Dendritic cell treated with granulocyte-macrophage colony-stimulating factor and Interleukin-4, amounts not matched to agents 40 ng/mL and 50 ng/mL, for 4 days (primary cell): ENCODE results near the gene STARD13.
A peak's percentile ranks its signal among the peaks of the same experiment; 100 is the strongest.

Experiments
- H3K27ac Mint-ChIP-seq: one replicate; pipeline ENCODE4 v1.8.0; 2022; ENCODE audit warnings: mild to moderate bottlenecking, mixed read lengths
- H3K27me3 Mint-ChIP-seq: one replicate; pipeline ENCODE4 v1.8.0; 2022; ENCODE audit warnings: mild to moderate bottlenecking, mixed read lengths
- H3K36me3 Mint-ChIP-seq: one replicate; pipeline ENCODE4 v1.8.0; 2022; ENCODE audit warnings: low read depth, mixed read lengths
- H3K4me1 Mint-ChIP-seq: one replicate; pipeline ENCODE4 v1.8.0; 2022; ENCODE audit warnings: low read depth, mixed read lengths
- H3K4me3 Mint-ChIP-seq: one replicate; pipeline ENCODE4 v1.8.0; 2022; ENCODE audit warnings: mild to moderate bottlenecking, moderate library complexity, mixed read lengths
- H3K9me3 Mint-ChIP-seq: one replicate; pipeline ENCODE4 v1.8.0; 2022; ENCODE audit warnings: mixed read lengths
- intact Hi-C: fragments of 100-400 bp; cut with micrococcal nuclease; formaldehyde crosslinking; loops from one replicate; pipeline ENCODE4 v1.15.0; 2022

STARD13 gene

DNA sequence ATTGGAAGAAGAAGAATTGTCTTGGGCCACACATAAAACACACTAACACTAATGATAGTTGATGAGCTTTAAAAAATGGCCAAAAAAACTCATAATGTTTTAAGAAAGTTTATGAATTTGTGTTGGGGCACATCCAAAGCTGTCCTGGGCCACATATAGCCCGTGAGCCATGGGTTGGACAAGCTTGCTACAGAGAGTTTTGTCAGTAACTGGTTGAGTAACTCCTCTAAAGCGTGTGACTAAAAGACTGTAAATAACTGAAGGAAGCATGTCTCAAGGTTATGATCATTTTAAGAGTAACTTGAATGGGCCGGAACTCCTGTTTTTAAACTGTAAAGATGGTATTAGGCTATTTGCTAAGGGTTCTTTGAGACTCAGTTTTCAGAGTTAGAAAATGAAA, 151.3 kb downstream of the STARD13 start:
- Mint-ChIP-seq H3K27ac (no peak overlapping the region), H3K27me3 (no peaks in the 10 kb centered on the region), H3K36me3 (peaks cover 19% of the 10 kb centered on the region), H3K4me1 (peaks cover 9% of the 10 kb centered on the region), H3K4me3 (no peak overlapping the region), H3K9me3 (peaks cover 10% of the 10 kb centered on the region)
- intact Hi-C loops = no loop called here

DNA sequence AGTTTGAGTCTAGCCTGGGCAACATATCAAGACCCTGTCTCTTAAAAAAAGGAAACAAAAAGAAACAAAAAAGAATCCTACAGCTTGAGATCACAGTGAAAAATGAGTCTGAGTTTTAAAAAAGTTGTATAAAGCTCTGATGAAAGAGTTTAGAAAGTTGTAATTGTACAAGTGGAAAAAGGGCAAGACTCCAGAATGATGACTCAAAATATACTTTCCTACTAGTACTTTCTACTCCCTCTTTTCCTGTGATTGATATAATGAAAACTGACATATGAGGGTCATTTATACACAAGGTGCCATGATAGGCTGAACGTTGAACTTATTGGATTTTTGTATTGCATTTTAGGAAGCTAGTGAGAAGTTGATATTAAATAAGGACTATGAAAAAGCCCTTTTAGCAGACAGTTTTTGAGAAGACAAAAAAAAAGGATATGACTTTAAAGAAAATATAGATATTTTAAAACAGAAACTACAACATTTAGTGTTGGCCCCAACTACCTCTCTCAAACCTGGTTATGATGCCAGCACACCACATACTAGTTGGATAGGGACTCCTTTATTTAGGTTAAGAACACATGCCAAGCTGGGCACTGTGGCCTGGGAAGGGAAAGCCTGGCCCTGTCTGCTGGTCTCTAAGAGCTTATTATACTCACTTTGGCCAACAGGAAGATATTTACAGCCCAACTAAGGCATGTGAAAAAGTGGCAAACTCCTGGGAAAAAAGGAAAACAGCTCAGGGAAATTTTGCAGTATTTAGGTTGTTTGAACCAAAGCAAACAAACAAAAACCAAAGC, 152.7 kb downstream of the STARD13 start:
- Mint-ChIP-seq H3K27me3 (no peaks in the 10 kb centered on the region), H3K9me3 (peaks cover 10% of the 10 kb centered on the region), H3K27ac (no peak overlapping the region), H3K36me3 (peaks cover 21% of the 10 kb centered on the region), H3K4me3 (no peak overlapping the region), H3K4me1 (peaks cover 9% of the 10 kb centered on the region)
- intact Hi-C loops = no loop called here

DNA sequence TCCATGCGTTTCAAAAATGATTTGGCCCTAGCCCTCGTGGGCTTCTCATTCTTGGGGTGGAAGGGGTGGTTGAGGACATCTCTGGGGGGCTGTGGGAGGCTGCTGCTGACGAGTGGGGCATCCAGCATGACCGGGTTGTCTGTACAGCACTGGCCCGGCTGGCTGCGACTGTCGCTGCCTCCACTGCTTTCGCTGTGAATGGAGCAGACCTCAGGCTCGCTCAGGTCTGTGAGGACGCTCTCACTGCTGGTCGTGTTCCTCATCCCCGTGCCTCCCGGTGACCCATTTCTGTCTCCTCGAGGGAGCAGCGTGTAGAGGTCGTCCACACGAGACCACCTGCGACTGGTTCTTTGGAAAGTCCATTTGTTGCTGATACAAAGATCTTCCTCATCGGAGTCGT, 155.7 kb downstream of the STARD13 start:
- no peaks in the 10 kb centered on the region for H3K27me3 Mint-ChIP-seq
- H3K27ac Mint-ChIP-seq = peak overlapping the region; percentile 41
- intact Hi-C loops = no loop called here
- no peak overlapping the region for H3K4me3 Mint-ChIP-seq
- peaks cover 15% of the 10 kb centered on the region for H3K36me3 Mint-ChIP-seq
- H3K4me1 Mint-ChIP-seq = peaks cover 23% of the 10 kb centered on the region
- no peaks in the 10 kb centered on the region for H3K9me3 Mint-ChIP-seq

DNA sequence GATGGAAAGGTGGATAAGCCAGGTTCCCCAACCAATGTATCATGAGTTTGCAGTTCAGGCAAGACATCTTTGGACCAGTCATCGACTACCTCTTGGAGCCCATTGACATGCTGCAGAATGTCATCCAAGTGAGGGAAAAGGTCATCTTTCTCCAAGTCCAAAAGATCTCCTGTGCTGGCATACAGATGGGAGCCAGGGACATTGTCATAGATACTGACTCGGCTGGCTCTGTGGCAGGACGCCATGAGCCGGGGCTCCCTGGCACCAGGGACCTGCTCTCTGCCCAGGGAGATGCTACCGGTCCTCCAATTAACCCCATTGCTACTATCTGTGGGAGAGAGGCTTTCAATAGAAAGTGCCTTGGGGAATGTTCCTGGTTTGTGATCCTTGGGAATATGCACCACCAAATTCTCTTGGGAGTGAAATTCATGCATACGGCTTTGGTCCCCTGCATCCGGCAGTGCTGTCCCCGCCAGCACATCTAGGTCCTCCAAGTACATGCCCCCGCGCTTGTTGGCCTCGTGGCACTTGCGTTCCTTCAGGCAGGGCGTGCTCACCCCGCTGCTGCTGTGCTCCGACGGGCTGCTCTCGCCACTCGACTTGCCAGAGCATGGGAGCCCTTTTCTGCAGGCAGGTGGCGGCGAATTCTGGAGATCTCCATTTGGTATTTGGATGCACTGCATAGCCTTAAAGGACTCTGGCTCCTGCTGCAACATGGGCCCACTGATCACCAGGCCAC, 156.3 kb downstream of the STARD13 start:
- Mint-ChIP-seq H3K27me3 (no peaks in the 10 kb centered on the region), H3K36me3 (peaks cover 15% of the 10 kb centered on the region), H3K27ac (no peak overlapping the region), H3K9me3 (no peaks in the 10 kb centered on the region), H3K4me1 (peaks cover 23% of the 10 kb centered on the region), H3K4me3 (no peak overlapping the region)
- intact Hi-C loops = no loop called here

DNA sequence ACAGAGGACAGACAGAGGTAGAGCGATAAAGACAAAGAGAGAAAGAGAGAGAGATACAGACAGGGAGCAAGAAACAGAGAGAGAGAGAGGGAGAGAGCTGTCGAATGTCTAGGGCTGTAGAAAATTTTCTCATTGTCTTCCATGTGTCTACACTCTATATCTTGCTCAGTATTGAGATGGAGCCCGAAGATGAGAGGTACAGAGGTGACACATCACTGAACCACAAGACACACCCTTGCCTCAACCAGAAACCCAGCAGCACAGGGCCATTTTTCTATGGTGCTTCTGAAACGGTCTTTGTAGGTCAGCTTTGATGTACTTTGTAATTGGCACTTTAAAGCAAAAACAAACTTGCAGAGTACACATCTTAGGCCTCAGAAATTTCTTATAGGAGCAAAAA, 157.4 kb downstream of the STARD13 start:
- H3K27me3 Mint-ChIP-seq = no peaks in the 10 kb centered on the region
- H3K4me1 Mint-ChIP-seq = peaks cover 35% of the 10 kb centered on the region
- peak overlapping the region; percentile 4 for H3K27ac Mint-ChIP-seq
- intact Hi-C loops = no loop called here
- H3K9me3 Mint-ChIP-seq = no peaks in the 10 kb centered on the region
- peaks cover 15% of the 10 kb centered on the region for H3K36me3 Mint-ChIP-seq
- no peak overlapping the region for H3K4me3 Mint-ChIP-seq

DNA sequence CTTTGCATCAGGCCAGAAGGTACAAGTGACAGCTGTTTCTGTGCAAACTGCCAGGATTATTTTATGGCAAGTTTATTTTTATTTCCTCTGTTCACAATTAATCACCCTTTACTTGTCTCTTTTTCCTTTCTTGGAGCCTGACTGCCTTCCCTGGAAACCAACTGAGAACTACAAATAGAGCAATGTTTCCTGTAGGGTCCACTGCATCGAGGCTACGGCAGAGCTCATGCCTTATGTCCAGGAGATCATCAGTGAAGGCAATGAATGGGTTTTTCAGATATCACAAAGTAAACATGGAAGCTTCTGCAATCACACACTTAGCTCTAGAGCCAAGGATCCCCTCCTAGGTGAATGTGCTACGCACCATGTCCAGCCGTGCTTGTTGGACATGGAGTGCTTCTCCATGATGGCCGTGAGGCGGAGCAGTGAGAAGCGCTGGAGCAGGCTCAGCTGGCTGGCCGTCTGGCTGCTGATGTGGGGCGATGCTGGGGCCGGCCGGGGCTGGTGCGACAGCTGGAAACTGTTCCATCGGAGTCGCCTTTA, 158.5 kb downstream of the STARD13 start:
- Mint-ChIP-seq H3K4me3 (no peak overlapping the region), H3K36me3 (peaks cover 15% of the 10 kb centered on the region), H3K9me3 (no peaks in the 10 kb centered on the region), H3K4me1 (peaks cover 43% of the 10 kb centered on the region), H3K27me3 (no peaks in the 10 kb centered on the region), H3K27ac (no peak overlapping the region)
- intact Hi-C loops = no loop called here

DNA sequence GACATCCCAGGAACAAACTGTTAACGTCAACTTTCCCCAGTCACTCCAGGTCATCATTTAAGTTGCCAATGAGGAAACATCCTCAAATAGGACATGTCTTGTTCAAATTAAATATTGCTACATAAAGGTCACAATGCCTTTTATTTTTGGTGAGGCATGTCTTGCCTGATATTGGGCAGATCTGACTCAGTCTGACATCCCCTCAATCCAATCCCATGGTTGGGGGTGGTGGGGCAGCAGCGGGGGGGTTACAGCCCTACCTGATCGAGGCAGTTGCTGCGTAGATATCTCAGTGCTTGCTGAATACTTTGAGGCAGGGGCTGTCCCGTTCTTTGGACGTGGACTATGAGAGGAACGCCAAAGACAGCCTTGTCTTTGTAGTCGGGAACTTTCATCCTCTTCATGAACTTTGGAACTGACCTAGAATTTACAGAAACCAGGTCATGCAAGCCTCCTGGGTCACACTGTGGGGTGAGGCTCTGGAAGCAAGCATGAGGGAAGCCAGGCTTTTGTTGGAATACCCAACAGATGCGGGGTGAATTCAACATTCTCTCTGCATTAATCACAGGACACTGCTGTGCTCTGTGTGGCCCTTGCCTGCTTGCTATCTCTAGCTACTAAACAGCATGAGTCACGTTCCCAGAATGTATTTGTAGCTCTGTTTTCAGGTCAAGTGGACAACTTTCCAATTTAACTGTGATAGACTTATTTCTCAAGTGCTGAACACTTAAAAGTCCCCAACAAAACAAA, 159.6 kb downstream of the STARD13 start:
- Mint-ChIP-seq H3K36me3 (peaks cover 15% of the 10 kb centered on the region), H3K27ac (peak overlapping the region; percentile 66), H3K4me3 (no peak overlapping the region), H3K4me1 (peaks cover 45% of the 10 kb centered on the region), H3K27me3 (no peaks in the 10 kb centered on the region), H3K9me3 (no peaks in the 10 kb centered on the region)
- intact Hi-C loops = no loop called here

DNA sequence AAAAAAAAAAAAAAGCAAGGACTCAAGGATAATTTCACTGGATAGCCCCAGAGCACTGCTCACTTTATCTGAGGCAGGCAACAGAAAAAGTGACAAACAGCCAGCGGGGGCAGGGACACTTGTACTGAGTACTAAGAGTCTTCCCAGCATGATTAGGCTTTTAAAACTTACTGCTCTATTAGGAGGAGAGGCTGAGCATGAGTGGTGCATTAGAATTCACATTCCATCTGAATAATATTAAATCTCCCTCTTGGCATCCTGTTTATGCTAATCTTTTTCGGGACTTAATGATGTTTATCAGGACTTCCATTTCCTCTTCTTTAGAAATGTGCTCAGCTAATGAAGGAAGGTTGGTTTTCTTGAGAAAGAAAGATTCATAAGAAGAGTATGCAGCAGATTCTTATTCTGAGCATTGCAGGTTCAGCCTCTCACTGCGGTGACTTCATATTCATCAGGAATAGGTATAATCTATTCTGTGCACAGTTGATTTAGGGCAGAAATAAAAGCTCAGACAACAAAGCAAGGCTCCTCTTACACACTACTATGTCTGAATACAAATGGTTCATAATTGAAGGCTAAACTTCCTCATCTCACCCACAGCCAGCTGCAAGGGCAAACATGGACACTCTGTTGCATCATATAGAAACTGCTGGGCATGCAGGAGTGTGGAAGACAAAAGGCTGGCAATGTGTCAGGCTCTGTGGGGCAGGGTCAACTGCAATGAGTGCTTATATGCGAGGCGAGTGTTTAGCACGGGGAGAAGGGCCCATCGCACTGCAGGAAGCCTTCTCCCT, 162.3 kb downstream of the STARD13 start:
- H3K36me3 Mint-ChIP-seq = no peaks in the 10 kb centered on the region
- peak overlapping the region; percentile 86 for H3K27ac Mint-ChIP-seq
- H3K4me3 Mint-ChIP-seq = no peak overlapping the region
- peaks cover 58% of the 10 kb centered on the region for H3K4me1 Mint-ChIP-seq
- intact Hi-C loops = loop anchor here (1.0 kb wide), 1 partner anchor 12 kb away; no protein-coding TSS in a partner anchor
- no peaks in the 10 kb centered on the region for H3K9me3 Mint-ChIP-seq
- no peaks in the 10 kb centered on the region for H3K27me3 Mint-ChIP-seq

DNA sequence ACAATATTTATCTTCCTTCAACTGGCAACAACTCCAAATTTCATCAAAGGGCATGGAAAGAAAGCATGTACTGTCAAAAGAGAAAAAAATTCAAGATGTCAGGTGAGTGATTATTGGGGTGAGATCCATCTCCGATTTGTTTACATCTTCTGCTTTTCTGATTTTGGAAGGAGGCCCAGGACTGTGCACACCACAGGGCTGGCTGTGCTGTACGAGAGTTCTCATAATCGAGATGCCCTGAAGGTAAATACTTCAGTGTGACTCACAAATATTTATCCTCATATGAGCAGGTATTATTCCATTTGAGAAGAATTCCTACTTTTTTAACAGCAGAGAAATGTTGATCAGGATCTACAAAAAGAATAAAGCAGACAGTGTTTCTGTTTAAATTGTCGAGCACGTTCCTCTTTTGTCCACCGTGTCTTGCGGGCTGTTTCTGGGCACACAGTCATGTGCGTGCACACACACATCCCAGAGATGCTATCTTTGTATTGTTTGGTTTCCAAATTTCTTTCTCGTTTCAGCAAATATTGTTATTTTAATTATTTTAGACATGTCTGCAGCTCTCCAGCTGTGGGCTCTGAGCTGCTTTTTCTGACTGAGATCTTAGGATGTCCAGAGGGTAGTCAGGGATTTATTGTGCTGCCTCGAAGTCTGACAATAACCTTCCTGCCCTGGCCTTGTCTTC, 165.6 kb downstream of the STARD13 start:
- Mint-ChIP-seq H3K4me3 (no peak overlapping the region), H3K9me3 (no peaks in the 10 kb centered on the region), H3K36me3 (peaks cover 7% of the 10 kb centered on the region), H3K4me1 (peaks cover 62% of the 10 kb centered on the region), H3K27me3 (no peaks in the 10 kb centered on the region), H3K27ac (peak overlapping the region; percentile 43)
- intact Hi-C loops = no loop called here

DNA sequence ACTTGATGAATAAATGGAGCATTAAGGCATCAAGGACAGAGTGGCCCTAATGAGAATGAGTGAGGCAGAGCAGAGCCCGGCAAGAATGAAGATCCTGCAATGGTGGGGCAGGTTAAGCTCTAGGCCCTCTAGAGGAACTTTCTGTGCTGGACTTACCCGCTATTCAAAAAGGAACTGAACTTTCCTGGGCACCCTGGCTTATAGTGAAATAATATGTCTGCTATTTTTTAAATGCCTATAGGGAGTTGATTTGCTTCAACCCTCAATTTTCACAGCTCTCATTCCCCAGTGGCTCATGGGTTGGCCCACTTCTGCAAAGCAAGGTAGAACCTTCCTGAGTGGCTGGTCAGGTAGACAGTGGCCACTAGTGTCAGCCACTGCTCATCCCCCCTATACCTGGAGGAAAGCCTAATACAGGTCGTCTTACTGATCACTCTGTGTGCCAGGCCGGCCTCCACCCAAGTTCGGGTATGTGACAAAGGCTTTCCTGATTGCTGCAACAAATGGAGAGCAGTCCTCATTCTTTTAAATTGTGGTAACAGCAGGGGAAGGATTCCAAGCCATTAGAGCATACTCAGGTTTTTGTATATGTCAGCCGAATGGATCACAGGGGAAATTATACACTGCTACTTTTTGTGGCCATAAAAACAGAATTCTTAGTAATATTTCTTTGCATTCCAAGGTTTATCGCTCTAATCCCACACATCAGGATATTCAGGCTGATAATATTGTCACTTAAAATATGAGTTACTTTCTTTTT, 166.4 kb downstream of the STARD13 start:
- Mint-ChIP-seq H3K27ac (peak overlapping the region; percentile 17), H3K27me3 (no peaks in the 10 kb centered on the region), H3K9me3 (no peaks in the 10 kb centered on the region), H3K4me1 (peaks cover 70% of the 10 kb centered on the region), H3K36me3 (peaks cover 7% of the 10 kb centered on the region), H3K4me3 (no peak overlapping the region)
- intact Hi-C loops = no loop called here

DNA sequence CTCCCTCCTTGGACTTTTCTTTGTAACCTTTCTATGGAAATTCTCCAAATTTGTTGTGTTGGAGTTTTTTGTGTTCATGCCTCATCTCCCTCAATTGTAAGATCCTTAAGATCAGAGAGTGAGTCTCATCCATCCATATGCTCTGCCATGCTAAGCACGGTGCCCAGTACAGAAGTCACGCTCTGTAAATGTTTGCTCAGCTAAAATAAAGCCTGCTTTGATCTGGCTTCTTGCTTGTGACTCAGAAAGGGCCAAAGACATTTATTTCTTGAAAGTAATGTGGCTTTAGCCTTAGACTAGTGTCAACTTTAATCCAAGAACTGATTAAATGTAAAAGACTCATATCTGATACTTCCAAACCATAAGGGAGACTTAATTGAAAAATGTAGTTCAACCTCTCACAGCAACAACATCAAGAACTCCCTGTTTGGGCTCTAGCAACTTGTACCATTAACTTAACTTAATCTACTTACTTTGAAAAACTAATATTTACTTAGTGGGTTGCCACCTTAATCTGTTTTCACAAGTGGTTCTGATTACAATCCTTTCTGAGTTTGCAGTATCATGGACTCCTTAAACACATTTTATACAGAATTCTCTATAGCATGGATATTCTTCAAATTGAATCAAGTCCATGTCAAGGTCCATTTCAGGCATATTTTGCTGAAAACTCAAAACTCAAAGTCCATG, 169.1 kb downstream of the STARD13 start:
- Mint-ChIP-seq H3K4me1 (peaks cover 63% of the 10 kb centered on the region), H3K27me3 (no peaks in the 10 kb centered on the region), H3K27ac (no peak overlapping the region), H3K4me3 (no peak overlapping the region), H3K36me3 (peaks cover 15% of the 10 kb centered on the region), H3K9me3 (no peaks in the 10 kb centered on the region)
- intact Hi-C loops = no loop called here

DNA sequence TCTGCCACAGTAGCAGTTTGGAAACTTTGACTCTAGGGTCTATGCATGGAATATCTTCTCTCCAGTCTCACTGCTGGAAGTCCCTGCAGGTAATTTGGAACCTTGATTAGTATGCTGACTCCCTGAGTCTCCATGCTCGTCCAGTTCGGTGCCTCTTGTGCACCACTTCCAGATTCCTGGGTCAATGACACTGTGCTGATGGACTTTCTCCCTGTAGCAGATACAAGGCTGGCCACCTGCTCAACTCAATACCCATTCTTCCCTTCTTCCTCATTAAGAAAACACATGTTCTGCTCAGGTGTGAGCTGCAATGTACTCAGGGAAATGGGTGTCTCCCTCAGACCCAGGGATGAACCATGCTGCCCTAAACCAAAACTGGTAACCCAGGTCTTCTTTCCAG, 170.3 kb downstream of the STARD13 start:
- Mint-ChIP-seq H3K27ac (no peak overlapping the region), H3K27me3 (no peaks in the 10 kb centered on the region), H3K4me3 (no peak overlapping the region), H3K9me3 (no peaks in the 10 kb centered on the region), H3K4me1 (peaks cover 73% of the 10 kb centered on the region), H3K36me3 (peaks cover 21% of the 10 kb centered on the region)
- intact Hi-C loops = no loop called here
